Peyer's patch (tissue), 4 donors: Measurements from ENCODE around the gene MAP1B.

Source experiments
- CTCF ChIP-seq, 6 experiments: fragments of 450-650 bp in 4 of 6; fragments of 200-600 bp in 2 of 6; sonication (generic) in 1 of 6; IDR thresholded peaks; one replicate each; pipeline ENCODE4 v1.5.1; 2017 to 2019; ENCODE audit warnings: antibody characterized with exemption in 6 of 6, mild to moderate bottlenecking in 3 of 6, moderate library complexity in 1 of 6
- POLR2A ChIP-seq, 2 donors: fragments of 450-650 bp; IDR thresholded peaks; one replicate each; pipeline ENCODE4 v1.5.1; 2017; ENCODE audit warnings: antibody characterized with exemption in 2 of 2, mild to moderate bottlenecking in 2 of 2, moderate library complexity in 2 of 2

GRCh38 chr5:72106817-72107130 lies 501 bp upstream of the MAP1B start:
- no peak for TF ChIP-seq CTCF (IDR thresholded peaks at IDR 0.05)
- no peak for TF ChIP-seq POLR2A (IDR thresholded peaks at IDR 0.05)
